ENCODE results near the gene FBXW4. TPM values are rescaled to one million over a fixed set of nuclear protein-coding genes. Genes with fewer than 3 reads are reported as not detected.

FBXW4 gene
- total RNA-seq, 4 donors from 2014 or later, result 45.1 to 94.7 (median 64.3) TPM

DNA sequence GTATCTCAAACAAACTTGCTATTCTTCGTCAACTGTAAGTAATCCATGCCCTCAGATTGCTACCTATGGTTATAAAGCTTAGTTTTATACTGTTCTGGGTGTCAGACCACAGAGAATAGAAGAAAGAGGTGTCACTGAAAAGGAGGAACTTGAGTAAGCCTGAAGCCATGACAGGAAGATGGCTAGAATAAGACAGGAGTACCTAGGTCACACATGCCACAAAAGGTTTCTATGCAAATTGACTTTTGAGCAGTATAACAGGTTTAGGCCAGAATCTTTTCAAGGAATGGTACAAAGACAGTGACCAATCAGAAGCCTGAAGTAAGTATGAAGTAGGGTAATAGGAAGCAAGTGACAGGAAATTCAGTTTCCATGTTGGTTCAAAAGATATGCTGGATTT, 23.5 kb downstream of the FBXW4 start:
- intact Hi-C loops (cut with DNase I; ENCODE audit: low total_unique reads), result no loop called here
- Histone ChIP-seq H3K4me3 (no peak overlapping the region), H3K36me3 (no peaks in the 10 kb centered on the region), H3K27me3 (no peaks in the 10 kb centered on the region), H3K9me3 (no peaks in the 10 kb centered on the region), H3K27ac (no peak overlapping the region), H3K4me1 (no peaks in the 10 kb centered on the region)
- no peak for DNase-seq
- TF ChIP-seq, protein P1, sequence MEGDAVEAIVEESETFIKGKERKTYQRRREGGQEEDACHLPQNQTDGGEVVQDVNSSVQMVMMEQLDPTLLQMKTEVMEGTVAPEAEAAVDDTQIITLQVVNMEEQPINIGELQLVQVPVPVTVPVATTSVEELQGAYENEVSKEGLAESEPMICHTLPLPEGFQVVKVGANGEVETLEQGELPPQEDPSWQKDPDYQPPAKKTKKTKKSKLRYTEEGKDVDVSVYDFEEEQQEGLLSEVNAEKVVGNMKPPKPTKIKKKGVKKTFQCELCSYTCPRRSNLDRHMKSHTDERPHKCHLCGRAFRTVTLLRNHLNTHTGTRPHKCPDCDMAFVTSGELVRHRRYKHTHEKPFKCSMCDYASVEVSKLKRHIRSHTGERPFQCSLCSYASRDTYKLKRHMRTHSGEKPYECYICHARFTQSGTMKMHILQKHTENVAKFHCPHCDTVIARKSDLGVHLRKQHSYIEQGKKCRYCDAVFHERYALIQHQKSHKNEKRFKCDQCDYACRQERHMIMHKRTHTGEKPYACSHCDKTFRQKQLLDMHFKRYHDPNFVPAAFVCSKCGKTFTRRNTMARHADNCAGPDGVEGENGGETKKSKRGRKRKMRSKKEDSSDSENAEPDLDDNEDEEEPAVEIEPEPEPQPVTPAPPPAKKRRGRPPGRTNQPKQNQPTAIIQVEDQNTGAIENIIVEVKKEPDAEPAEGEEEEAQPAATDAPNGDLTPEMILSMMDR (IDR thresholded peaks at IDR 0.05), result no peak
- no peak for TF ChIP-seq POLR2A (IDR thresholded peaks at IDR 0.05)

DNA sequence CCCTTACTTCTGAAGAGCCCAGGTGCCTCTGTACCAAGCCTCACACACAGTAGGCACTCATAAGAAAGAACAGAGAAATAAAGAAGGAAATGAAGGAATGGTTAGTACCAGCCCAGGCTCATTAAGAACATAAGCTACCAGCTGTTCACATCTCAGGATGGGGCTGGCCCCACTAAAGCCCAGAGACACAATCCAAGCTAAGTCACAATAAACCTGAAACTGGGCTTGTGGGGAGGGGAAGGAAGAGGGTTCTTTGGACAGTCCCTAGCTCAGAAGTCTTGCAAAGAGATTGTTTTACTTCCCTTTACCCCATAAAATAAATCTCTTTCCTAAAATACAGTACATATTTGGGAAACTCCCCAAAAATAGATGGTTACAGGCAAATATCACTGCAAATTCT, 24.3 kb downstream of the FBXW4 start:
- H3K36me3 ChIP-seq, result no peaks in the 10 kb centered on the region
- no peak for TF ChIP-seq POLR2A (IDR thresholded peaks at IDR 0.05)
- TF ChIP-seq, protein P1 (IDR thresholded peaks at IDR 0.05), result no peak
- H3K27me3 ChIP-seq, result no peaks in the 10 kb centered on the region
- intact Hi-C loops (cut with DNase I; ENCODE audit: low total_unique reads), result no loop called here
- H3K4me1 ChIP-seq, result no peaks in the 10 kb centered on the region
- no peak for DNase-seq
- no peak overlapping the region for H3K4me3 ChIP-seq
- H3K9me3 ChIP-seq, result no peaks in the 10 kb centered on the region
- H3K27ac ChIP-seq, result no peak overlapping the region

DNA sequence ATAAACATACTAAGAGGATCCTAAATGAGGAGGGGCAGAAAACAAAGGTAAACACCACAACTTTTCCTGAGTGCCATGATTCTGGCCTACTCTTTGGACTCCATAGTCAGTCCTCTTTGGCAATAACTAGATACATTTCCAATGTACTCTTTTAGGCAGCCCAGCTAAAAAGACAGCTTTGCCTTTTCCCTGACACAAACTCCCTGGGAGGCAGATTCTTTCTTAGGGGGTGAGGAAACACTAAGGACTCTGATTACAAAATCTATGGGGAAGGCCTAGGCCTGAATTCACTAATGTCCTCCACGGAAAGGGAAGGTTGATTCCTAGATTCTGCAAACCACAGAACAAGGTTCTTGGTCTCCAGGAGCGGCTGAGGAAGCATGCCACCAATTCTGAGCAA, 25.8 kb downstream of the FBXW4 start:
- Histone ChIP-seq H3K4me3 (no peak overlapping the region), H3K9me3 (no peaks in the 10 kb centered on the region), H3K36me3 (no peaks in the 10 kb centered on the region), H3K4me1 (no peaks in the 10 kb centered on the region), H3K27ac (no peak overlapping the region), H3K27me3 (no peaks in the 10 kb centered on the region)
- intact Hi-C loops (cut with DNase I; ENCODE audit: low total_unique reads), result no loop called here
- no peak for TF ChIP-seq POLR2A (IDR thresholded peaks at IDR 0.05)
- TF ChIP-seq, protein P1 (IDR thresholded peaks at IDR 0.05), result no peak
- DNase-seq, result no peak

DNA sequence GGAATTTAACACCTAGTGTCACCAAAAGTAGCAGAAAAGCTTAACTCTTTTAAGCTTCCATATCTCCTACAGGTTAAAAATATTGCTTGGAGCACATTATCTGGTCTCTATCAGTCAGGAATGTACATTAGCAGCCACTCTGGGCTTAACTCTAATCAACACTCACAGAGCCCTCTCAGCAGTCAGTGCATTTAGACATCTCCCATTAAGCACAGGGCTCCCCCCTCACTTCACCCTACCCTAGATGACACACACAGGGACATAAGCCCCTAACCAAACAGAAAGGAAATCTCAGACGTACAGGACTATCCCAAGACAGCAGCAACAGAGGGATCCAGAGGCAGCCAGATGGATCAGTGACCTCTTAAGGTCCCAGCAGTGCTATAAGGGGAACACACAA, 26.4 kb downstream of the FBXW4 start:
- Histone ChIP-seq H3K36me3 (no peaks in the 10 kb centered on the region), H3K4me1 (no peaks in the 10 kb centered on the region), H3K27me3 (no peaks in the 10 kb centered on the region), H3K9me3 (no peaks in the 10 kb centered on the region), H3K27ac (no peak overlapping the region), H3K4me3 (no peak overlapping the region)
- intact Hi-C loops (cut with DNase I; ENCODE audit: low total_unique reads), result no loop called here
- no peak for DNase-seq
- TF ChIP-seq, protein P1 (IDR thresholded peaks at IDR 0.05), result no peak
- no peak for TF ChIP-seq POLR2A (IDR thresholded peaks at IDR 0.05)

DNA sequence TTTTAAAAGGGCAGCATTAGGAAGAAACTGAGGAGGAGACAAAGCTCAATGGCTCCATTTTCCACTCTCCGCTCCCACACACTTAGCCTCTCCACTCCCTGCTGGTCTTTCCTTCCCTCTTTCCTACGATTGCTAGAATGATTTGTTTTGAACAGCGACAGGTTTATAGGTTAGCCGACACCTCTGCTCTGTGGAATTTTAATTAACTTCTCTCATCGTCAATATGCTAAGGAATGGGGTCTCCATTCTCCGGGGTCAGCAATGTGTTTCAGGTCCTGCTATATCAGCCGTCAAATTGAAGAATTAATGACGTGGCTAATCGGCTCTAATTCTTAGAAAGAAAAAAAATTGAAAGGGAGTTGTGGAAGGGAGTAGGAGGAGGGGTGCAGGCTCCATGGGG, 28.9 kb downstream of the FBXW4 start:
- TF ChIP-seq POLR2A (IDR thresholded peaks at IDR 0.05), result no peak
- Histone ChIP-seq H3K4me3 (no peak overlapping the region), H3K9me3 (no peaks in the 10 kb centered on the region), H3K27me3 (no peaks in the 10 kb centered on the region), H3K4me1 (no peaks in the 10 kb centered on the region), H3K27ac (no peak overlapping the region), H3K36me3 (no peaks in the 10 kb centered on the region)
- no peak for DNase-seq
- intact Hi-C loops (cut with DNase I; ENCODE audit: low total_unique reads), result no loop called here

DNA sequence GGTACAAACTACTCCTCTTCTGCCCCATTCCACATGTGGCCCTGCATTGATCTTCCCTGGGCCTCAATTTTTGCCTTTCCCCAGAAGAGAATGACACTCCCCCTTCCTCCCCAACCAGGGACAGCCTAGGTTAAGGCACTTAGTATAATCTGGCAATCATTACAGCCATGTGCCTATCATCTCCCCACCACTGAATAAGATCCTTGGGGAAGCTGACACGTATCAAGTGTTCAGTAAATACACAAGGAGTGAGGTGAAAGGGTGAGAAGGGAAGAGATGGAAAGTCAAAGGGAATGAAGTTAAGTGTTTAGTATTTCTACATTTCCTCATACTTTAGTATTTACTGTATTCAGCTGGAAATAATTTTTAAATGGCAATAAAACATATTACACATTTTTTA, 31.9 kb downstream of the FBXW4 start:
- no peaks in the 10 kb centered on the region for H3K9me3 ChIP-seq
- TF ChIP-seq POLR2A (IDR thresholded peaks at IDR 0.05), result no peak
- TF ChIP-seq, protein P1 (IDR thresholded peaks at IDR 0.05), result no peak
- H3K4me1 ChIP-seq, result no peaks in the 10 kb centered on the region
- H3K27me3 ChIP-seq, result no peaks in the 10 kb centered on the region
- intact Hi-C loops (cut with DNase I; ENCODE audit: low total_unique reads), result no loop called here
- no peak for DNase-seq
- H3K27ac ChIP-seq, result no peak overlapping the region
- no peak overlapping the region for H3K4me3 ChIP-seq
- no peaks in the 10 kb centered on the region for H3K36me3 ChIP-seq

Data from uterus (tissue), 4 donors.